ENCODE results near the gene GDF7.

- no peak for TF ChIP-seq CTCF (IDR thresholded peaks at IDR 0.05; ENCODE audit: low read depth, low read length)
- no peak for TF ChIP-seq POLR2A (IDR thresholded peaks at IDR 0.05; ENCODE audit: extremely low read depth, insufficient read length)
- no peak for TF ChIP-seq MYC (IDR thresholded peaks at IDR 0.05; ENCODE audit: low read depth, low read length)
Observed at GRCh38 chr2:20646446-20646845, 20.5 kb upstream of the GDF7 start.

Measured in NB4 (cell line).